H1 (cell line): Measurements from ENCODE around the gene ABCC10. TPM values are rescaled to one million over a fixed set of nuclear protein-coding genes. Genes with fewer than 3 reads are reported as not detected.

Source experiments
- CTCF ChIA-PET: fragments of 300-600 bp; sonication (Branson Sonifier 250); formaldehyde crosslinking; loops from one replicate; lab custom pipeline; 2021; ENCODE audit not compliant: partially characterized antibody; lab: Charles Lee
- POLR2A ChIA-PET: fragments of 300-600 bp; sonication (Branson Sonifier 250); formaldehyde crosslinking; loops from one replicate; lab custom pipeline; 2021; ENCODE audit warnings: inconsistent platforms; ENCODE audit not compliant: partially characterized antibody; lab: Charles Lee
- DNase-seq, 2 experiments: peaks; one replicate each; pipeline versions ENCODE4 v3.0.0 to v3.0.0-alpha.2; 2010 to 2022; ENCODE audit warnings: low spot score in 2 of 2, low read depth in 1 of 2, mixed read lengths in 1 of 2
- FAIRE-seq: peaks from 2 replicates; lab custom pipeline; 2011; peaks lifted over from hg19 to GRCh38; lab: Jason Lieb, UNC
- H2AFZ ChIP-seq: 2 replicates; pipeline ENCODE4 v1.8.1; 2012; ENCODE audit warnings: low read length, inconsistent platforms
- H2AK5ac ChIP-seq: 2 replicates; pipeline ENCODE4 v1.6.1; 2013; ENCODE audit warnings: low read depth, low read length
- H2BK120ac ChIP-seq: replicated peaks from 2 replicates; pipeline ENCODE3; 2013; ENCODE audit warnings: low read depth, low read length, inconsistent platforms
- H2BK12ac ChIP-seq: 2 replicates; pipeline ENCODE4 v1.6.1; 2013; ENCODE audit warnings: low read depth, low read length
- H2BK15ac ChIP-seq: 2 replicates; pipeline ENCODE4 v1.6.1; 2013; ENCODE audit warnings: low read length
- H2BK20ac ChIP-seq: 2 replicates; pipeline ENCODE4 v1.6.1; 2013; ENCODE audit warnings: low read length
- H2BK5ac ChIP-seq: 2 replicates; pipeline ENCODE4 v1.6.1; 2013; ENCODE audit warnings: low read depth, low read length
- H3K14ac ChIP-seq: 2 replicates; pipeline ENCODE4 v1.6.1; 2013; ENCODE audit warnings: inconsistent platforms; ENCODE audit not compliant: insufficient read length
- H3K18ac ChIP-seq: 2 replicates; pipeline ENCODE4 v1.6.1; 2013; ENCODE audit warnings: low read length; ENCODE audit errors: extremely low read depth
- H3K23ac ChIP-seq: 2 replicates; pipeline ENCODE4 v1.6.1; 2013; ENCODE audit warnings: inconsistent platforms; ENCODE audit not compliant: insufficient read length
- H3K23me2 ChIP-seq: 2 replicates; pipeline ENCODE4 v1.6.1; 2013; ENCODE audit warnings: low read depth, low read length
- H3K27ac ChIP-seq: 2 replicates; pipeline ENCODE4 v1.6.1; 2011; ENCODE audit warnings: low read depth, low read length, inconsistent platforms
- H3K27me3 ChIP-seq, 4 experiments: replicated peaks in 1 of 4; 1 replicate in 1 of 4; 2 replicates in 3 of 4; pipeline versions ENCODE4 v1.6.1 to v1.8.1; 2011 to 2013; ENCODE audit warnings: low read length in 3 of 4, mild to moderate bottlenecking in 3 of 4, inconsistent platforms in 2 of 4, mixed read lengths in 2 of 4, moderate library complexity in 1 of 4; ENCODE audit not compliant: control insufficient read depth in 3 of 4, insufficient read depth in 3 of 4; ENCODE audit errors: extremely low read depth in 1 of 4
- H3K36me3 ChIP-seq, 4 experiments: 2 replicates each; pipeline versions ENCODE4 v1.6.1 to v1.8.1; 2011 to 2013; ENCODE audit warnings: mild to moderate bottlenecking in 4 of 4, low read length in 3 of 4, moderate library complexity in 2 of 4, control low read depth in 1 of 4, inconsistent platforms in 1 of 4; ENCODE audit not compliant: insufficient read depth in 4 of 4, control insufficient read depth in 2 of 4
- H3K4ac ChIP-seq: replicated peaks from 2 replicates; pipeline ENCODE3; 2013; ENCODE audit warnings: low read length, low read depth, mixed read lengths, inconsistent platforms; ENCODE audit not compliant: insufficient read length
- H3K4me1 ChIP-seq, 4 experiments: replicated peaks in 1 of 4; 1 replicate in 1 of 4; 2 replicates in 3 of 4; pipeline versions ENCODE4 v1.6.1 to v1.8.1; 2011 to 2013; ENCODE audit warnings: low read length in 3 of 4, inconsistent platforms in 2 of 4, mixed read lengths in 1 of 4; ENCODE audit not compliant: insufficient read depth in 4 of 4, control insufficient read depth in 3 of 4
- H3K4me2 ChIP-seq, 2 experiments: 2 replicates each; pipeline versions ENCODE4 v1.6.1 to v1.8.1; 2011 to 2013; ENCODE audit warnings: low read depth in 2 of 2, low read length in 2 of 2, control low read depth in 1 of 2, inconsistent platforms in 1 of 2, mild to moderate bottlenecking in 1 of 2; ENCODE audit not compliant: insufficient read depth in 1 of 2
- H3K4me3 ChIP-seq, 4 experiments: fragments of 200-600, 300-600 bp in 1 of 4; sonication (generic), shearing (Covaris generic), sonication (Bioruptor Twin) in 1 of 4; 2 replicates each; pipeline versions ENCODE4 v1.5.1 to v1.8.1; 2011 to 2016; ENCODE audit warnings: low read length in 4 of 4, low read depth in 3 of 4, control low read depth in 2 of 4, inconsistent platforms in 2 of 4, mild to moderate bottlenecking in 2 of 4, mixed read lengths in 1 of 4, moderate library complexity in 1 of 4; ENCODE audit not compliant: insufficient read depth in 2 of 4; ENCODE audit errors: extremely low read depth in 1 of 4
- H3K56ac ChIP-seq: replicated peaks from 2 replicates; pipeline ENCODE3; 2013; ENCODE audit warnings: low read depth, mild to moderate bottlenecking, mixed read lengths, low read length, inconsistent platforms; ENCODE audit not compliant: insufficient read length
- H3K79me1 ChIP-seq: 2 replicates; pipeline ENCODE4 v1.6.1; 2013; ENCODE audit warnings: low read depth, low read length, control low read depth
- H3K79me2 ChIP-seq, 2 experiments: 2 replicates each; pipeline versions ENCODE4 v1.6.1 to v1.8.1; 2012 to 2013; ENCODE audit warnings: low read length in 2 of 2, mild to moderate bottlenecking in 2 of 2, inconsistent platforms in 1 of 2; ENCODE audit not compliant: insufficient read depth in 2 of 2, control insufficient read depth in 1 of 2
- H3K9ac ChIP-seq, 4 experiments: replicated peaks in 1 of 4; 1 replicate in 1 of 4; 2 replicates in 3 of 4; pipeline versions ENCODE4 v1.6.1 to v1.8.1; 2011 to 2013; ENCODE audit warnings: low read depth in 3 of 4, low read length in 3 of 4, control low read depth in 2 of 4, mild to moderate bottlenecking in 2 of 4, moderate library complexity in 2 of 4, inconsistent platforms in 1 of 4; ENCODE audit errors: extremely low read depth in 1 of 4
- H3K9me3 ChIP-seq, 2 experiments: 2 replicates each; pipeline versions ENCODE4 v1.6.1 to v1.8.1; 2012 to 2013; ENCODE audit warnings: mild to moderate bottlenecking in 2 of 2, moderate library complexity in 2 of 2, control low read depth in 1 of 2, inconsistent platforms in 1 of 2, low read depth in 1 of 2, low read length in 1 of 2, mixed read lengths in 1 of 2; ENCODE audit not compliant: insufficient read depth in 2 of 2
- H4K20me1 ChIP-seq, 2 experiments: replicated peaks in 1 of 2; 2 replicates each; pipeline versions ENCODE3 to v1.8.1; 2011 to 2013; ENCODE audit warnings: inconsistent platforms in 2 of 2, low read length in 2 of 2, mild to moderate bottlenecking in 1 of 2; ENCODE audit not compliant: insufficient read depth in 2 of 2, control insufficient read depth in 1 of 2
- H4K5ac ChIP-seq: 2 replicates; pipeline ENCODE4 v1.6.1; 2013; ENCODE audit warnings: low read length, low read depth, mixed read lengths, inconsistent platforms; ENCODE audit not compliant: insufficient read length
- H4K8ac ChIP-seq: 2 replicates; pipeline ENCODE4 v1.8.0; 2013; ENCODE audit warnings: mild to moderate bottlenecking, moderate library complexity, low read length, inconsistent platforms; ENCODE audit not compliant: insufficient read depth; ENCODE audit errors: extremely low read depth
- H4K91ac ChIP-seq: replicated peaks from 2 replicates; pipeline ENCODE3; 2013; ENCODE audit warnings: low read length, mixed read lengths, inconsistent platforms; ENCODE audit not compliant: insufficient read length
- SP4 ChIP-seq: IDR thresholded peaks from 2 replicates; pipeline ENCODE4 v1.6.1; 2012; ENCODE audit warnings: low read length, inconsistent platforms
- WGBS, 2 experiments: shearing (Covaris generic) in 1 of 2; methylation state at CpG; one replicate each; pipeline versions ENCODE4 v1.1.6 to v1.1.7; 2013 to 2015; ENCODE audit warnings: low lambda C conversion rate in 2 of 2, mixed read lengths in 2 of 2, inconsistent platforms in 1 of 2, low coverage in 1 of 2, missing lambda C conversion rate in 1 of 2; ENCODE audit not compliant: insufficient replicate concordance in 2 of 2, insufficient coverage in 1 of 2, insufficient read length in 1 of 2; ENCODE audit errors: extremely low coverage in 1 of 2, missing lambda C conversion rate in 1 of 2; 5-methylcytosine and 5-hydroxymethylcytosine counted together
- polyA plus RNA-seq, 7 experiments: library from polyadenylated mRNA; depleted of rRNA in 3 of 7; stranded (reverse) in 5 of 7; unstranded in 2 of 7; fragments of >200 nt in 5 of 7; fragments of 200-250 nt in 2 of 7; gene quantifications; 1 replicate in 5 of 7; 2 replicates in 1 of 7; 4 replicates in 1 of 7; pipeline versions ENCODE4 v1.2.1 to v1.2.3, GENCODE V29; 2011 to 2013; ENCODE audit warnings: missing spikeins in 2 of 7, mixed read lengths in 2 of 7
- total RNA-seq: library from RNA; stranded (reverse); fragmentation: NEBNext Ultra II Directional; extraction: Animal tissue kit (Norgen Biotek cat#: 25700); gene quantifications from 2 replicates; pipeline ENCODE4 v1.2.1, GENCODE V29; 2021

ABCC10 gene
- total and polyA plus RNA-seq, 2 of the 8 experiments (the other 6 are each of a cell fraction or from before 2014, with no cell fraction given), result 15.5 to 24.6 TPM

DNA sequence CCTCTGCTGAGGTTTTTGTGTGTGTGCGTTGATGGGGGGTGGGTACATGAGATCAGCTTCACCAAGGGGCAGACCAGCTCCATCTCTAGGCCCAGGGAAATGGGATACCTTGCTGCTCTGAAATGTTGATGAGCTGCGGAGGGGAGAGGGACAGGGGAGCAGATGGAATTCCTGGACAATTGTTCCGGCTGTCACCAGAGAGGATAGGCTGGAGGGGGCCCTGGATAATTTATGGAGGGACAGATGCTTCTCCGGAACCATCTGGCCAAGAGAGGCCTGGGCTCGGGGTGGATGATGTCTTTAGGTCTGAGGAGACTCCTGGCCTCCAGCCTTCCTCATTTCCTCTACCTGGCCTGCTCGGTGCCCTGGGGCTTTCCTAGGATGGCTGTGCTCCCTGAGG lies 48.2 kb downstream of the ABCC10 start:
- Histone ChIP-seq H3K23me2 (peaks cover 4% of the 10 kb centered on the region; the same call in 1 of the 2 replicates), H4K8ac (no peak overlapping the region)
- no peak for TF ChIP-seq SP4
- TF ChIP-seq, all 59 proteins: peak for 0
- H3K27ac ChIP-seq, result no peak overlapping the region
- H2AK5ac ChIP-seq, result no peak overlapping the region
- ChIA-PET POLR2A (interaction anchor here (1.0 to 1.3 kb wide), 2 partner anchors 11 to 497 kb away, joined by 3 read pairs; partner anchors contain the start of gene PEX6), CTCF (interaction anchor here (0.6 to 32.9 kb wide), 7 partner anchors 11 to 205 kb away, joined by 3 to 536 read pairs (median 3); partner anchors contain the start of gene LRRC73)
- H4K20me1 ChIP-seq, result no peaks in the 10 kb centered on the region
- H3K27me3 ChIP-seq, result no peaks in the 10 kb centered on the region
- no peak overlapping the region for H4K5ac ChIP-seq
- no peak overlapping the region for H3K56ac ChIP-seq
- H3K9ac ChIP-seq, result no peak overlapping the region
- no peak for DNase-seq
- no peak overlapping the region for H2BK120ac ChIP-seq
- H3K18ac ChIP-seq, result no peak overlapping the region
- H3K14ac ChIP-seq, result no peak overlapping the region
- no peak overlapping the region for H2BK15ac ChIP-seq
- peaks cover 0 to 7% (median 6%) of the 10 kb centered on the region in 4 experiments; a peak in 5 of 7 replicates for H3K4me1 ChIP-seq
- peak overlapping the region; percentile 60; the same call in 1 of the 2 replicates for H2BK12ac ChIP-seq
- H2AFZ ChIP-seq, result no peak overlapping the region
- WGBS, 2 experiments, result 90% methylated on average over 6 of the region's 6 CpGs; no CpG with 5 or more reads in 1 of the 2 experiments
- H2BK5ac ChIP-seq, result no peak overlapping the region
- no peak overlapping the region for H3K4ac ChIP-seq
- peak overlapping the region; percentile 27 for H4K91ac ChIP-seq
- no peak overlapping the region for H2BK20ac ChIP-seq
- no peak overlapping the region for H3K4me2 ChIP-seq
- H3K4me3 ChIP-seq, result no peak overlapping the region
- H3K9me3 ChIP-seq, result no peaks in the 10 kb centered on the region
- H3K36me3 ChIP-seq, result no peaks in the 10 kb centered on the region
- H3K79me2 ChIP-seq, result peaks cover 14 to 27% of the 10 kb centered on the region in 2 experiments
- H3K79me1 ChIP-seq, result peaks cover 5% of the 10 kb centered on the region; the same call in 1 of the 2 replicates
- no peak for FAIRE-seq
- H3K23ac ChIP-seq, result no peak overlapping the region
